NOMO-1 treated with dmso at 0.1 percent for 144 hours (cell line): Measurements from ENCODE around the gene DGKB.
"Not testable (repeated sequence)": the region's sequence is repeated elsewhere in the genome, so short reads cannot be mapped to it uniquely, and the experiment has no call there.

ENCODE experiments used
- DNase-seq: peaks from one replicate; lab custom pipeline; 2025; ENCODE audit not compliant: unreplicated experiment; lab: John Stamatoyannopoulos, UW

DGKB gene

GRCh38 chr7:14487701-14488395 lies 414.7 kb downstream of the DGKB start:
- no peak for DNase-seq

DNA sequence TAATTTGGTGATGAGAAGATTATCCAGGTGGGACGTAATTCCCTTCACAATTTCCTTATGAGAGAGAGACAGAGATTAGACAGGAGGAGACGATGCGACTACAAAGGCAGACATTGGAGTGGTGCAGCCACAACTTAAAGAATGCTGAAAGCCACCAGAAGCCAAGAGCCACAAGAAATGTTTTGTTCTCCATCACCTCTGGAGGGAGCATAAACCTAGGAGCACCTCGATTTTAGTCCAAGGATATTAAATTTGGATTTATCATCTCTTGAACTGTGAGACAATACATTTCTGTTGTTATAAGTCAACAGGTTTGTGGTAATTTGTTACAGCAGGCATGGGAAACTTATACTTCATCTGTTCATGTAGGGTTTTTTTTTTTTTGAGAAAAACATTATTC lies 418.9 kb downstream of the DGKB start:
- no peak for DNase-seq

DNA sequence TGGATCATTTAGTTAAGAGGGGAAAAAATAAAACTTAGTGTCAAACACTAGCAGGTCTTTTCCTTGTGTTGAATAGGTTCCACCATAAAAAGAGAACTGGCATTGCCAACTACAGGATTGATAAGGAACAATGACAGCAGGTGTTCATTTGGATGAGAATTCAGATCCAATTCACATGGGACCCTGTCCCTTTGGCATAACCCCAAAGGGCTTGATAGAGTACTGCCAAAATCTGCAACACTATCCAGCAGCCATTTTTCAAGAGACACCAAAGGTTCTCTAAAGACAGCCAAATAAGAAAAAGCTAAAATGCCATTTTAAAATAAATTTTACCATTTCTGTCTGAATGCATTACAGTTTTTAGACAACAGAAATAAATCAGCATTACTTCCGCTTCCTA lies 422.3 kb downstream of the DGKB start:
- DNase-seq = no peak

GRCh38 chr7:14478834-14479510 lies 423.6 kb downstream of the DGKB start:
- DNase-seq = no peak

DNA sequence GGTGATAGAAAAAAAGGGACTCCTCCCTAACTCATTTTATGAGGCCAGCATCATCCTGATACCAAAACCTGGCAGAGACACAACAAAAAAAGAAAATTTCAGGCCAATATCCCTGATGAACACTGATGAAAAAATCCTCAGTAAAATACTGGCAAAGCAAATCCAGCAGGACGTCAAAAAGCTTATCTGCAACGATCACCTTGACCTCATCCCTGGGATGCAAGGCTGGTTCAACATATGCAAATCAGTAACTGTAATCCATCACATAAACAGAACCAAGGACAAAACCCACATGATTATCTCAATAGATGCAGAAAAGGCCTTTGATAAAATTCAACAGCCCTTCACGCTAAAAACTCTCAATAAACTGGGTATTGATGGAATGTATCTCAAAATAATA lies 440.8 kb downstream of the DGKB start:
- not testable (repeated sequence) for DNase-seq

- not testable (repeated sequence) for DNase-seq
These were observed 443.7 kb downstream of the DGKB start for GRCh38 chr7:14458846-14459245.

GRCh38 chr7:14457568-14458453 lies 444.7 kb downstream of the DGKB start:
- DNase-seq = peak; percentile 25

DNA sequence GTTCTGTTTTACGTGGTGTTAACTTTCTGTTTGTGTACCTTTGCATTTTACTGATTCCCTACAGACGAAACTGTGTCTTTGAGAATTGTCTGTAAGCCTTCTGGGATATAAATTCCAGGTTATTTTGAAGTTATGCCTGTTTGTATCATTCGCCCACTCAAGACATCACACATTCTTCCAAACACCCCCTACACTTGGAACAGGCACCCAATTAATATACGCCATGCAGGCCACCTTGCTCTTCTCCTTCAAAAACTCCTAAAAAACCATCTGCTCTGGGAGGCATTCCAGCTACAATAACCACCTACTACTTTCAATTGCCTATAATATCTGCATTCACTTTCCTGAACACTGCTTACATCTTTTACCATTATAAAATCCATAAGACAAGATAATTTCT lies 453.3 kb downstream of the DGKB start:
- DNase-seq = no peak

- DNase-seq = no peak
These were observed 455.7 kb downstream of the DGKB start for GRCh38 chr7:14446829-14447228.

- no peak for DNase-seq
These were observed 456.3 kb downstream of the DGKB start for GRCh38 chr7:14446219-14446618.

GRCh38 chr7:14438366-14438765 lies 464.2 kb downstream of the DGKB start:
- no peak for DNase-seq

GRCh38 chr7:14436878-14437277 lies 465.7 kb downstream of the DGKB start:
- no peak for DNase-seq

GRCh38 chr7:14432924-14433323 lies 469.6 kb downstream of the DGKB start:
- no peak for DNase-seq

DNA sequence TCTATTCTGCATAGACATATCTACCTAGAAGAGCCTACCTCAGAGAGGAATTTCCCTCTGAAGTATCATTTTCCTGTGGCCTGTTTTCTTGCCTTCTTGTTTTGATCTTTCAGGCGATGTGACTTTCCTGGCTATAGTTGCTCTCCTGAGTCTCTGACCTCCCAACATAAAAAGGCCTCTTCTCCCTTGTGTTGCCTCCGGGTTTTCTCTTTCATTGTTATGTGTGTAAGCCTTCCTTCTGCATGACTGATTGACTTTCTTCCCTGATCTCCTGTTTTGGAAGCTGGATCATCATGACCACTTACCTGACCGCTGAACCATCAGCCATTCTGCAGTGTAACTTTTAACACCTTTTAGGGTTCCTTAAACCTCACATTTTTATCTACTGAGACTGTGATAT lies 471.6 kb downstream of the DGKB start:
- no peak for DNase-seq

GRCh38 chr7:14425559-14425958 lies 477.0 kb downstream of the DGKB start:
- no peak for DNase-seq

- DNase-seq = no peak
These were observed 477.9 kb downstream of the DGKB start for GRCh38 chr7:14424675-14425074.

DNA sequence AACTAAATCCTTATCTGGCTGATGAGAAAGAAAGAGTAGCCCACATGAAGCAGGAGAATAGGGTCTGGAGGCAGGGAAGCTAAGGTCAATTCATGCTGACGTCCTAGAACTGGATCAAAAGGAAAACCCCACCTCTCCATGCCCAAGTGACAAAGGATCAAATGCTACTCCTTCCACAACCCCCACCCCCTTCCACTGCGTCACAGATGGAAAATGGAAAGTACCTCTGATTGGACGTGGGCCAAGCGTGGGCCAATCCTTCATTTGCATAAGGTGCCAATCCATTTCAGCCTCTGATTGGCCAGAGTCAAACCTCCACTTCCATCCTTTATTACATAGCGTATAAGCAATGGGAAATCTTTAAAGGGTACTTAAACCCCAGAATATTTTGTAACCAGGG lies 481.8 kb downstream of the DGKB start:
- DNase-seq = no peak

GRCh38 chr7:14419531-14419930 lies 483.0 kb downstream of the DGKB start:
- no peak for DNase-seq

DNA sequence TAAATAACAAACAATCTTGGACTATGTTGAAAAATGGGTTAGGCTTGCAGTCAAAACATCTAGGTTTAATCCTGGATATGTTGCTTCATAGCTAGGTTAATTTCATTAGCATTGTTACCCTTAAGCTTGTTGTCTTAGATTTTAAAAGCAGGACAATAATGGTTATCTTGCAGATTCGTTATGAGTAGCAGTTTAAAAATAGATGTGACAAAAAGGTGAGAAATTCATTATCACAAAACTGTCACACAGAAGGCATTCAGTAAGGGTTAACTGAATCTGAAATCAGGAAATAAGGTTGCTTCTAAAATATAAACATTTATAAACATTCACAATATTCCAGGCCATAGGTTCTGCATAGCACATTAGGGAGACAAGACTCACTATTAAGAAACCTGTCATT lies 483.9 kb downstream of the DGKB start:
- no peak for DNase-seq

DNA sequence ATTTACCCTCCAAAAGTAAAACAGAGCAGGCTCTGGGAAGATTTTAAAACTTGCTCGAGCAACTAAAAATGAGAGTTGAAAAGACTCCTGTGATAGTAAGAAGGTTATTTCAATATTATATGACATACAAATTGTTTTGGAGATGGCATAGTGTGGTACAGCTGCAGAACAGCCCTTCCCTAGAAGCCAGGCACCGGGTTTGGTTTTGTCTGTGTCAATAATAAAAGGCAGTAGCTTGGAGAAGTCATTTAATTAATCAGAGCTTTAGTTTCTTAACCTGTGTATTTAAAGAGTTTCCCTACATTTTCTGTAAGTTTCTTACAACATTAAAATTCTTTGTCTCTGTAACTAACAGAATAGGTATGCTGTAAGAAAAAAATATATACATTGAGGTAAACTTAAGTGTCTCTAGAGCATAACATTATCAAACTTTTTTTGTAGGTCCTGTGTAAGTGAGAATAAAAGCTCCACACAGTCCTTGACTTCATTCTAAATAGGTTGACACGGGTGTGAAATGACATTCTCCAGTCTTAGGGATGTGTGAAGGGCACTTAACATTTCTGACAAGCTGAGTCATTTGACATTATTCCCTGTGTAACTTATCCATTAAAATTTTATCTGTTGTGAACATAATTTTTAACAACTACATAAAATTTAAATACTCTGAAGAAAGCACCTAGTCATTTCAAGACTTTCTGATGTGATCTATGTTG lies 488.1 kb downstream of the DGKB start:
- no peak for DNase-seq
